GM19099 (cell line): ENCODE results near the gene FARP2.

Experiments
- POLR2A ChIP-seq: IDR thresholded peaks from 3 replicates; pipeline ENCODE4 v1.6.1; 2011; ENCODE audit warnings: low read depth; ENCODE audit not compliant: insufficient read length; ENCODE audit errors: extremely low read depth

Gene FARP2

DNA sequence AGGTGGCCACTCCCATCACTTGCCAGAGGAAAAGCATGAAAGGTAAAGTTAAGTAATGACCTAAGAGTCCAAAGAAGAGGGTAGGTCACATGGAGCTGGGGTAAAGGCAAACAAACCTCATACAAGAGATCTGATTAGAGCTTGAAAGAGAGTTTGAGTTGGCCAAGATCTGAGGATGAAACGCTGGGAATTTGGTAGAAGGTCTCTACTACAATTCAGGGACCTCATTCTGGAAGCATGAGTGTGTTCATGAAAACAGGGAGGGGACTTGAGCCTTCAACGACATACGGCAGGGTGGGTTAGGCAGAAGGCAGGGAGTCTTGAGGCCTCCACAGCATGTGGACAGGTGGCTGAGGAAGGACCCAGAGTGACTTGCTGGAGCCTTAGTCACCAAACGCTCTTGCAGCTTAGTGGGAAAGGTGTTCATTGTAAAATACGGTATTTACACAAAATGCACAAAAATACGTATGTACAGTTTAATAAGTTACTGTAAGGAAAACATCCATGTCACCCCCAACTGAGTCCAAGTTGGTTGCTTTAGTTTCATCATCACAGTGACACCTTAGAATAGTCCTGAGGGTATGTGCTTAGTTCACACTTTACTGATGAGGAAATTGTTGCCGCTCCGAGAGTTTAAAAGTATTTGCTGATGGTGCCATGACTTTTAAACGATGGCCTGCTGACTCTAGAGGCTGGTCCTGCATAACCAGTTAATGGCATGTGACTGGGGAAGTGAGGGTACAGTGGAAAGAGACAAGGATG lies 5.0 kb upstream of the FARP2 start:
- TF ChIP-seq POLR2A: no peak

DNA sequence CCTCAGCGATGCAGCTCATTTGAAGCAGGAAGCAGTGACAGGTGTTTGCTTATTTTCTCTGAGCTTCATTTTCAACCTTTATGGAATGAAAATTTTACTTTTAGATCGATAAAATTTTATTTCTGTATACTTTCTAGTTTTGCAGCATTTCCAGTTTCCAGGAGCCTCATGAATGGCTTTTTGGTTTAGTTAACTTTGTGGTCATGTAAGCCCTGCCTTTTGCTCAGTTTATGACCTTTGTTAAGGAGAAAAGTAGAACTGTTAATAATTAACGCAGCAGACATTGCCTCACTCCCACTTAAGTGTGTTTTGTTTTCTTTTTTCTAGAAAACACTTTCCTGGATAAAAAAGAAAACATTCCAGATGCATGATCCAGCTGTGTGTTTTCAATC lies 4.4 kb upstream of the FARP2 start:
- TF ChIP-seq POLR2A: no peak

DNA sequence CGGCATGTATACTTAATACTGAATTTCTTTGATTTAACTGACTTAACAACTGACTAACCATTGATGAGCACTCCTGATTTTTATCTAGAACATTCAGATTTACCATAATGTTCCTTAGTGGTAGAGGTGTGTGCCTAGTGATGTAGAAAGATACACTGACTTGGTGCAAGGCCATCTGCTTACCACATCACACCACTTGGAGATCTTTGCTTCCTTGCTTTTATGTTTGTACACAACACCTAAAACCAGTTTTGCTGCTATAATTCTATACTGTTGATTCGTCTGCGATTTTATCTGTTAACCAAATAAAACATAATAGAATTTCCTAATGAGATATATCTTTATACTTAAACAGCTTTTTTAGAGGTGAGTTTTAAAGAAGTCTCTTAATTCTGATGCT lies 3.9 kb upstream of the FARP2 start:
- no peak for TF ChIP-seq POLR2A

DNA sequence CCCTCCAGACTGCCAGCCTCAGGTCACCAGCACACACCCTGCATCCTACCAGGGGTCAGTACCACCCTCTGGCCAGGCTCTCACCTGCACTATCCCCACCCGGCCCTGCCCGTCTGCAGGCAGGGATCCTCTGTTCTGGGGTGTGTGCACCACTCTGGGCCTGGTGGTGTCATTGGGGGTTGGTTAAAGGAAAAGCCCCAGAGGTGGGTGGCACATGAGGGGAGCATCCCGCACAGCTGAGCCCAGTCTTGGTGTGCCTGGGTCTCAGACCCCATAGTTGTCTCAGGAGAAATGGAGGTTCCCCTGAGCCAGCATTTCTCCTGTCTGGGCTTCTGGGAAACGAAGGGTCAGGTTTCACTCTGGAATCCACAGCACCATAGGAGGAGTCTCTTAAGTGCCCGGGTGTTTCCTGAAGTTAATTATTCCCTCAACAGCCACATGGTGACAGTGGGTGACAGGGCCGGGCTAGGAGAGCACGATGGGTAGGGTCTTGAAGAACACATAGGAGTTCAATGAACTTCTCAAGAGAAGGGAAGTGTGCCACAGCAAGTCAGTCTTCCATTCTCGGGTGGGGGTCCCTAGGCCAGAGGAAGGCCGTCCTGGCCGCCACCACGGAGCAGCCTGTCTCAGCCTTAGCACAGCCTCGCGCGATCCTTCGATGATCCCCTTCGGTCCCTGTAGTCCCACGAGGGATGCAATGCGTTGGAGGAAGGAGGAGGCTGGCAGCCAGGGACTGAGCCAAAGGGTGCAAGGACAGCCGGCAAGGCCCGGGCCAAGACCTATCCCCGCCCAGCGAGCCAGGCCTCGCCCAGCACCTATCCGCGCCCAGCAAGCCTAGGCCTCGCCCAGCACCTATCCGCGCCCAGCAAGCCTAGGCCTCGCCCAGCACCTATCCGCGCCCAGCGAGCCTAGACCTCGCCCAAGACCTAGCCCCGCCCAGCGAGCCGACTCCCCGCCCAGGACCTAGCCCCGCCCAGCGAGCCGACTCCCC lies 1.1 kb upstream of the FARP2 start:
- no peak for TF ChIP-seq POLR2A

DNA sequence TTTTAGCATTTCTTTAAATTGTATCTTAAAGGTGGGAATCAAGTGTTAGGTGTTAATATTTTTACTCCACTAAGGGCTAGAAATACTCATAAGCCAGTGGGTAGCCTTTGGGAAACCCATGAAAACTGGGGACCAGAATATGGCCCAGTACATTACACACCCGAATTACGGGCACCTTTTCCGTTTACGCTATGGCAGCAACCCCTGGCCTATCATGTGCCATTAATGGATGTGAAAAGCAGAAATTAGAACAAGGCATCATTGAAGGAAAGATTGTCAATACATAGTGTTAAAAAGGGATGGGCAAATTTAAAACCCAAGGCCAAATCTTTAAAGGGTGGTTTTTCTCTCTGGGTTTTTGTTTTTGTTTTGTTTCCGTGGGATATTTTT lies 781 bp downstream of the FARP2 start:
- TF ChIP-seq POLR2A: no peak

DNA sequence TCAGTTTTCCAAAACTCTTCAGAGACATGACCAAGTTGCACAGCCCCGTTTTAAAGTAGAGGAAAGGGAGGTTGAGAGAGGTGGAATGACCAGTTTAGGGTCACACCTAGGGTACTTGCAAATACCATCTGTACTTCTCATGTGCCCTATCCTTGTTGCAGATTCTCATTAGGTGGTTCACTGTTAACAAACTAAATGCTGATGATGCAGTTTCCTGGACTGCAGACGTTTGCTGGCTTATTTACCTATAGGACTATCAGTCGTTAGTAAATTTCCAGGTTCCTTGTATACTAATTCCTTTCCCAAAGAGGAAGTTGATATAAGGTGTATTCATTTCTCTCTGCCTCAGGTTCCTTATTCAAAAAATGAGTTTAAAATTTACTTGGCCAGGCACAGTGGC lies 1.4 kb downstream of the FARP2 start:
- TF ChIP-seq POLR2A: no peak

DNA sequence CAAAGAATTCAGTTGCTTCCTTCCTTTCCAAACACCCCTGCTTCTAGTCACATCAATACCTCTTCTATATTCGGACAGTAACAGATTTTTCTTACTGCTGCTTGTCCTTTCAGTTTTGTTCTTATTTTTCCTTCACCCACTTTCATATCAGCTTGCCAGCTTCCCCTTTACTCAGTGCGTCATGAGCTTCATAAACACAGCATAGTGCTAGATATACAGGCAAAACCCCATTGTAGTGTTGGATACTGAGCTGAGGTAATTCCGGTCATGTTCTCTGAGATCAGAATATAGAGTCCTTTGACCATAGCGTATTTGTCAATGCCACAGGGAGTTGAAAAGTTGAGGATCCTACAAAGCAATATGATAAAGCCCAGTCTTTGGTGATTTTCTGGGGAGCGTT lies 2.4 kb downstream of the FARP2 start:
- no peak for TF ChIP-seq POLR2A

DNA sequence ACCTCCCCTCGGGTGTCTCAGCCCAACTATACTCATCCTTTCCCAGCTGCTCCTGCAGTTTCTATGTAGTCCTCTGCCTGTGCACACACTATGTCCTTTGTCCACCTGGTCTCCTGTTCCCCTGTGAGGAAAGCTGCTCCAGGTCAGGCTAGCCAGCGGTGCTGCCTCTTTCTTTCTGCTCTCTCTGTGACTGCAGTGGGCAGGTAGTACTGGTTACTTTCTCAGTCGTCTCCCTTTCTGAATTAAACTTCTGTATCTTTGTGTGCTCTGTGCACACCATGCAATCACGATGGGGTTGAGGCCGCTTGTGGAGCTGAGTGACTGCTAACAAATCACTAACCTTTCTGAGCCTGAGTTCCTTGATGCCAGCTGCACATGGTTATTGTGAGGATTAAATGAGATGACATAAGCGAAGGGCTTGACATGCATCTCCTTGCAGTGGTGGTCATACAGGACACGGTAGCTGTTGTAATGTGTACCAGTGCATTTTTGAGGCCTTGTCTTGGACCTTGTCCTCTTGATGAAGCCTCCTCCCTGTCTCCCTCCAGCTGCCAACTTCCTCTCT lies 3.5 kb downstream of the FARP2 start:
- TF ChIP-seq POLR2A: no peak

DNA sequence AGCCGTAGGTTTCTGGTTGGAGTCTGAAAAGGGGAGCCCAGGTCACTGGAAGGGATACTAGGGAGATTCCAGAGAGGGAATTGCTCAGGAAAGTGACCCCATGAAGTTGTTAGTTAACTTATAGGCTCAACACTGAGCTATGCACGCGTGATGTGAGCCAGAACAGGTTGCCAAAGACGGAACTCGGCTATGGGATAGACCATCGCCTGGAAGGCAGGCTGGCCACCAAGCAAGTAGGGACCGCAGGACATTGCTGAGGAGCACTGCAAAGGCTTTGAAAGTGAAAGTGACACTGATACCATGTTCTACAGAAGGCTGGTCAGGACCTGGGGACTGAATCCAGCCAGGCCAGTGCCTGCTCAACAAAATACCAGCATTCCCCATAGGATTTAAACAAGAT lies 7.3 kb downstream of the FARP2 start:
- no peak for TF ChIP-seq POLR2A

DNA sequence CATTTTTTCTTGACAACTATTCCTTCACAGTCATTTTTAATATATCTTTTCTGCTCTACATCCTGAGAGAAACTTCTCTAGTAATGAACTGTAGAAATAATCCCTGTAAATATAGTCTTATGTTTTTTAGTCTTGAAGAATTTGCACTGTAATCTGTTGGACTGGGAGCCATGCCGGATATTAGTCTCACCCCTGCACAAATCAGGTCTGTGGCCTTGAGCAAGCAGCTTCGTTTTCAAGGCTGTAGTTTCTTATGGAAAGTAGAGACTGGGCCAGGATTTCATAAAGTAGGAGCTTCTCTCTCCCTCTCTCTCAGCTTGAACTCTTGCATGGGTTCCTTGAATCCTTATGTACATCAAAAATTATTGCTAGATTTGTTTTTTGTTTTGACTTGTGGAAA lies 8.7 kb downstream of the FARP2 start:
- TF ChIP-seq POLR2A: no peak

DNA sequence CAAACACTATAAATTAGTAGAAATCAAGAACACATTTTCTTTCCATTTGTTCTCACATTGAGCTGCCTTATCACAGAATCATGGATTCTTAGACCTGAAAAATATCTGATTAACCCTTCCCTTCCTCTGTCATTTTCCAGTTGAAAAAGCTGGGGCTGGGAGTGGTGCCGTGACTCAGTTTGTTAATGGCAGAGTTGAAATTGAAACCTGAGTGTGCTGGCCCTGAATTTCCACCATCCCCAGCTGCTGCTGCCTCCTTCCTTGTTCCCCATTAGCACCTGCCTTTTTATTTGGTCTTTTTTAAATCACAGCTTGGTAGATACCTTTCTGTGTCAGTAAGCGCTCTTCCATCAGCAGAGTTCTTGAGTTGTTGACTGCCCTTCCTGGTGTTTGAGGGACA lies 10.6 kb downstream of the FARP2 start:
- no peak for TF ChIP-seq POLR2A

DNA sequence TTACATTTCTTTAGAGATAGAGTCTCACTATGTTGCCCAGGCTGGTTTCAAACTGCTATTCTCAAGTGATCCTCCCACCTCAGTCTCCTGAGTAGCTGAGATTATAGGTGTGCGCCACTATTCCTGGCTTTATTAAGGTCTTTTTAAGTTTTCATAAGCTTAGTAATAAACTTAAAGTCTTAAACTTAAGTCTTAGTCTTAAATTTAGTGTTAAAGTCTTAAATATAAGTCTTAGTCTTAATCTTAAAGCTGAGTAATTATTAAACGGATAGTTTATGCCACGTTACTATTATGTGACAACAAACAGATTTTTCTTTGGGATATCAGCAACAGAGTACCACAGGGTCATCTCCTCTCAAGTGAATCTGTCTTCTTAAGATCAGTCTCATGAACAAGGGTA lies 12.6 kb downstream of the FARP2 start:
- no peak for TF ChIP-seq POLR2A

DNA sequence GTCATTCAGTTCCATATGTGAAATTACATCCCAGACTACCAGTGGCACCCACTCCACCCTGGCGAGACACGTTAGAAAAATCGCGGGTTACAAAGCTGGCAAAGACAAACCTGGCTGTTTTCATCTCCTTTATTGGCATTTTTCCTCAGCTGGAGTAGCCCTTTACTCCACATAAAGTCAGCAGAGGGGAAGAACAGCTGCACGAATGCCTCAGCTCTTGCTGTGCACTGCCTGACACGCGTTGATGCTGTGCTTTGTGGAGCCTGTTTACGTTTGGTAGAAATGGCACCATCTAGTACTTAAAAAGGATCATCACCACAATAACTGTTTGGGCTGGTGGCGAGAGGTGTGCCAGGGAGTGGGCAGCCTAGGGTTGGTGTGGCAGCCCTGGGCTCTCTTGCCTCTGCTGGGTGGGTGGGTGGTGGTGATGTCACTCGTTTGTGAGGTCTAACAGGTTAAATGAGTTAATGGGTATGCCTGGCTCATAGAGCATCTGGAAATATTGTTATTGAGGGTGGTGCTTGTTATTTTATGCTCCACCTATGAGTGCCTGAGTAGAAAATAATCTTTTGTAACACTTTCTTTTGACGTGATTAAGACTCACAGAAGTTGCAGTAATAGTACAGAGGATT lies 16.4 kb downstream of the FARP2 start:
- no peak for TF ChIP-seq POLR2A

DNA sequence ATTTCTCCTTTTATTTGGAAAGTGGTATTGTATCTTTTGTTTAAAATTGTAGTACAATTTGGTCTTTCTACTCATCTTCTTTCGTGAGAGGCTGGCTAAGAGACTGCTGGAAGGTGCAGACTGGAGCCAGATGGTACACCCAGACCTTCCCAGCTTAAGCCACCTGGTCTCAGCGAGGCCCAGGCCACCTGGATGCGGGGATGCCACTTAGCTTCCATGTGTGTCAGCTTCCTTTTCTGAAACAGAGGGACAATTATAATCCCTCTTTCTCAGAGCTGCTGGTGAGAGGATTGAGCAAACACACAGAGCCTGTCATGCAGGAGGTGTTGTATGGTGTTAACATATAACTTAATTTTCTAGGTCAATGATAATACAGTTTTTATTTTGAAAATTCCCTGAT lies 17.4 kb downstream of the FARP2 start:
- TF ChIP-seq POLR2A: no peak

DNA sequence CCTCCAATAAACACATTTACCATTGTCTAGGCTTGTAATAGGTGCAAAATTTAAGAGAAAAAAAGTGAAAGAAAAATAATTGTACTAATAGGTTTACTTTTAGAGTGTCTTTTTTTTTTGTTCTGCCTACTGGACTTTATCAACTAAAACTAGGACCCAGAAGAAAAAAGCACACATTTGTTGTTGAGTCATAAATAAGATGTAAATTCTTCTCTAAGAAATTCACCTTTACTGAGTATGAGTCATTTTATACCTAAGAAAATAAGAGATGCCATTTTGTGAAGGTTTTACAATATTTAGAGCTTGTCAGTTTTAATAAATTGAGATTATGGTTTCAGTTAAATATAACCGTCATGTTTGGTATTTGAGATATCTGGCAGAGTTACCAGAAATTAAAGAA lies 19.2 kb downstream of the FARP2 start:
- no peak for TF ChIP-seq POLR2A
